Psoas muscle (tissue), 8 donors: ENCODE data around the gene LENEP. TPM values are rescaled to one million over a fixed set of nuclear protein-coding genes. Genes with fewer than 3 reads are reported as not detected.
A peak's percentile ranks its signal among the peaks of the same experiment; 100 is the strongest.

Source experiments
- ATAC-seq, 4 donors: fragments of 200-7000 bp; cut with Tn5 transposase; one replicate each; pipeline ENCODE4 v1.9.1; 2020; ENCODE audit warnings: moderate library complexity in 3 of 4, mild to moderate bottlenecking in 2 of 4
- DNase-seq, 2 donors: peaks; one replicate each; pipeline ENCODE4 v3.0.0-alpha.2; 2020
- H3K27ac ChIP-seq: fragments of 200-600 bp; one replicate; pipeline ENCODE4 v1.8.0; 2022
- H3K27me3 ChIP-seq, 3 donors: fragments of 200-600 bp in 1 of 3; one replicate each; pipeline versions ENCODE4 v1.6.1 to v1.8.0; 2013 to 2022; ENCODE audit warnings: low read length in 2 of 3, mild to moderate bottlenecking in 2 of 3, moderate library complexity in 1 of 3; ENCODE audit not compliant: insufficient read depth in 3 of 3
- H3K36me3 ChIP-seq, 2 donors: fragments of 200-600 bp in 1 of 2; one replicate each; pipeline versions ENCODE4 v1.6.1 to v1.8.0; 2013 to 2022; ENCODE audit warnings: low read depth in 1 of 2, mild to moderate bottlenecking in 1 of 2, moderate library complexity in 1 of 2; ENCODE audit not compliant: insufficient read depth in 1 of 2
- H3K4me1 ChIP-seq: fragments of 200-600 bp; one replicate; pipeline ENCODE4 v1.8.0; 2022
- H3K4me3 ChIP-seq: fragments of 200-600 bp; one replicate; pipeline ENCODE4 v1.8.0; 2022; ENCODE audit warnings: mild to moderate bottlenecking
- H3K9me3 ChIP-seq: fragments of 200-600 bp; one replicate; pipeline ENCODE4 v1.8.0; 2022
- CTCF ChIP-seq: fragments of 200-600 bp; IDR thresholded peaks from one replicate; pipeline ENCODE4 v1.8.0; 2022; ENCODE audit warnings: antibody characterized with exemption
- WGBS, 3 donors: extraction: QIAGEN DNeasy Blood & Tissue Kit; methylation state at CpG; one replicate each; pipeline versions ENCODE4 v1.1.6 to v1.1.7; 2013; 5-methylcytosine and 5-hydroxymethylcytosine counted together
- intact Hi-C, 2 donors: fragments of 100-400 bp; cut with DNase I; formaldehyde crosslinking; loops; one replicate each; pipeline versions ENCODE4 v1.11.0 to v1.14.2; 2022
- polyA plus RNA-seq, 3 donors: library from polyadenylated mRNA; stranded (reverse); fragments of 200-250 nt; gene quantifications; one replicate each; pipeline ENCODE4 v1.2.3, GENCODE V29; 2013
- total RNA-seq, 4 donors: library from RNA; stranded (reverse); fragmentation: NEBNext Ultra II Directional in 2 of 4; extraction: Animal tissue kit (Norgen Biotek cat#: 25700) in 2 of 4; gene quantifications; one replicate each; pipeline versions ENCODE4 v1.2.1 to v1.2.4, GENCODE V29; 2021 to 2023
- donor health status: healthy with polysubstance abuse.
- donor health status: DM: no; HTN: no; CAD: no; lungs with moderate emphysema.
- donor health status: Bipolar disorder and iron deficiency.
- donor health status: healthy.
- donor health status: DM: yes; HTN: yes; CAD: no.
- donor health status: DM: no; HTN: no; CAD: no.
- donor health status: DM: no; HTN: no; CAD: no.
- donor health status: DM: yes; HTN: yes; CAD: no.

The LENEP gene
- total and polyA plus RNA-seq, 7 donors: not detected

GRCh38 chr1:155022136-155022926 is 28.9 kb downstream of the LENEP start:
- intact Hi-C loops: no loop called here
- WGBS, 3 donors: 80 to 85% (median 83%) methylated on average over 8 of the region's 8 CpGs
- Histone ChIP-seq H3K4me3 (no peak overlapping the region), H3K27ac (no peak overlapping the region), H3K9me3 (no peaks in the 10 kb centered on the region), H3K27me3 (no peaks in the 10 kb centered on the region), H3K4me1 (peaks cover 10% of the 10 kb centered on the region), H3K36me3 (no peaks in the 10 kb centered on the region)
- no peak for DNase-seq
- no peak for ATAC-seq
- TF ChIP-seq CTCF: no peak

- H3K27ac ChIP-seq: no peak overlapping the region
Observed at GRCh38 chr1:155022927-155023236, 29.5 kb downstream of the LENEP start.

GRCh38 chr1:155023627-155024026 is 30.2 kb downstream of the LENEP start:
- Histone ChIP-seq H3K9me3 (no peaks in the 10 kb centered on the region), H3K27ac (no peak overlapping the region), H3K4me1 (no peaks in the 10 kb centered on the region), H3K36me3 (no peaks in the 10 kb centered on the region), H3K4me3 (no peak overlapping the region), H3K27me3 (no peaks in the 10 kb centered on the region)
- WGBS, 3 donors: 74 to 82% (median 81%) methylated on average over 5 of the region's 5 CpGs
- TF ChIP-seq CTCF: no peak
- ATAC-seq: peak in 1 of 4 donors; percentile 9
- DNase-seq: no peak
- intact Hi-C loops: no loop called here

More at GRCh38 chr1:155022927-155023236, 29.5 kb downstream of the LENEP start:
- H3K4me3 ChIP-seq: no peak overlapping the region
- WGBS, 3 donors: 69 to 83% (median 72%) methylated on average over 4 of the region's 4 CpGs
- ATAC-seq (no peak), DNase-seq (no peak)
- H3K27me3 ChIP-seq: no peaks in the 10 kb centered on the region
- peaks cover 7% of the 10 kb centered on the region for H3K4me1 ChIP-seq
- no peak for TF ChIP-seq CTCF
- H3K9me3 ChIP-seq: no peaks in the 10 kb centered on the region
- H3K36me3 ChIP-seq: no peaks in the 10 kb centered on the region
- intact Hi-C loops: no loop called here

DNA sequence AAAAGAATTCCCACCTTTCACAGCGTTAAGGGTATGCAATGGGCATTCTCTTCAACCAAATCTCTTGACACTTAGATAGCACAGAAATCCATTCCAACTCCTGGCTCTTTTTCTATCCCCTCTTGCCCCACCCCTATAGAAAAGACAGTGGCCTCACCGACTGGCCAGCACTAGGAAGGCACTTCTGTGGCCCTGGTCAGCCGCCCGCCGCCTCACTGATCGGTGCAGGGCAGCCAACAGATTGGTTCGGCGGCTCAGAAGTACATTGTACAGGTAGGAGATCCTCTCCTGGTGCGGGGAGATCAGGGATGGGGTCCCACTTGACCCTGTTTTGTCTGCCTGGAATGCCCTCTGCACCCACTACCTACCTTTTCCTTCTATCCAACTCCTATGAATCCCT is 30.9 kb downstream of the LENEP start:
- TF ChIP-seq CTCF: no peak
- Histone ChIP-seq H3K9me3 (no peaks in the 10 kb centered on the region), H3K4me1 (no peaks in the 10 kb centered on the region), H3K27ac (no peak overlapping the region), H3K4me3 (no peak overlapping the region), H3K27me3 (no peaks in the 10 kb centered on the region), H3K36me3 (no peaks in the 10 kb centered on the region)
- intact Hi-C loops: no loop called here
- WGBS, 3 donors: 82 to 87% (median 87%) methylated on average over 9 of the region's 9 CpGs
- ATAC-seq (no peak), DNase-seq (no peak)

DNA sequence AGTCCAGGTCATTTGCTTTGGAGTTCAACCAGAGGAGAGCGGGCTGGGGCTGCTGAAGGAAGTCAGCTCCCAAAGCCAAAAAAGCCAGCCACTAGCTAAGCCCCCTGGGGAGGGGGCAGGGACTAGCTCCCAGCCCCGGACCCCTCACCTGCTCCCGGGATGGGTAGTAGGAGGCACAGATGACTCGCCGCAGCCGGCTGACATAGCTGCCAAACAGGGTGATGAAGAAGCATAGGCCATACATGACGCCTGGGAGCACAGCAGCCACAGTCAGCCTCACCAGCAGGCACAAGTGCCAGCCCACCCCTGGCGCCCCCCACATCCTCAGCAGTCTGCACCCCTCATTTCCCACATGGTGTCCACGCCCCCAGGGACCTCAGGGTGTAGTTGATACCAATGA is 32.8 kb downstream of the LENEP start:
- ATAC-seq: no peak

More for the DNA sequence above, 32.8 kb downstream of the LENEP start:
- no peak overlapping the region for H3K27ac ChIP-seq
- no peak overlapping the region for H3K4me3 ChIP-seq
- no peaks in the 10 kb centered on the region for H3K27me3 ChIP-seq
- no peak for TF ChIP-seq CTCF
- H3K9me3 ChIP-seq: no peaks in the 10 kb centered on the region
- intact Hi-C loops: no loop called here
- WGBS, 3 donors: 58 to 69% (median 64%) methylated on average over 9 of the region's 9 CpGs
- H3K36me3 ChIP-seq: no peaks in the 10 kb centered on the region
- H3K4me1 ChIP-seq: no peaks in the 10 kb centered on the region
- DNase-seq: no peak
